ENCODE measurements around the gene S100A6.

- TF ChIP-seq CTCF (IDR thresholded peaks at IDR 0.05 in 4 of 5, conservative IDR thresholded peaks at IDR 0.05 in 1 of 5) (no peak), POLR2A (IDR thresholded peaks at IDR 0.05) (no peak)
Observed at GRCh38 chr1:153585006-153585405, 49.2 kb upstream of the S100A6 start.

All from gastrocnemius medialis (tissue), 4 donors.